HG02970 (cell line): ENCODE data around the gene HUWE1.
"Not testable (repeated sequence)": the region's sequence is repeated elsewhere in the genome, so short reads cannot be mapped to it uniquely, and the experiment has no call there.

Experiments
- ATAC-seq: cut with Tn5 transposase; IDR thresholded peaks from one replicate; pipeline ENCODE4 v1.9.1; 2021; ENCODE audit warnings: mild to moderate bottlenecking, moderate library complexity, moderate number of reproducible peaks; ENCODE audit not compliant: unreplicated experiment, low FRiP score

Gene HUWE1

DNA sequence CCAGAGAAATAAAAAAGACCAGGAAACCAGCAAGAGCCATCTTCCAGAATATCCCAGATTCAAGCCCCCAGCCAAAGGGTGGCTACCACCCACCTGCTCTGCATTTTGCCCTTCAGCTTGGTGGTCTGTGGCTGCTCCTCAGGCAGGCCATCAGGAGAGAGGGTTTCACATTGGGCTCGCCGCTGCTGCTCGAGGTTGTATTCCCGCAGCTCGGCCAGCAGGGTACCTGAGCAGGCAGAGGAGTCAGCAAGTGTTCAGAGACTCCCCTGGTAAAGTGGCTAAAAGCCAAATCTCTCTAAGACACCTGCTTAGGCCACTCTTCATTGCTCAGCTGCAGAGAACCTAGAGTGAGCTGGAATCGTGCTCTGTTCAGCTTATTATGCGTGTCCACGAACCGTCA, 141.6 kb downstream of the HUWE1 start:
- ATAC-seq = no peak

GRCh38 chrX:53538781-53539180, 147.7 kb downstream of the HUWE1 start:
- no peak for ATAC-seq

DNA sequence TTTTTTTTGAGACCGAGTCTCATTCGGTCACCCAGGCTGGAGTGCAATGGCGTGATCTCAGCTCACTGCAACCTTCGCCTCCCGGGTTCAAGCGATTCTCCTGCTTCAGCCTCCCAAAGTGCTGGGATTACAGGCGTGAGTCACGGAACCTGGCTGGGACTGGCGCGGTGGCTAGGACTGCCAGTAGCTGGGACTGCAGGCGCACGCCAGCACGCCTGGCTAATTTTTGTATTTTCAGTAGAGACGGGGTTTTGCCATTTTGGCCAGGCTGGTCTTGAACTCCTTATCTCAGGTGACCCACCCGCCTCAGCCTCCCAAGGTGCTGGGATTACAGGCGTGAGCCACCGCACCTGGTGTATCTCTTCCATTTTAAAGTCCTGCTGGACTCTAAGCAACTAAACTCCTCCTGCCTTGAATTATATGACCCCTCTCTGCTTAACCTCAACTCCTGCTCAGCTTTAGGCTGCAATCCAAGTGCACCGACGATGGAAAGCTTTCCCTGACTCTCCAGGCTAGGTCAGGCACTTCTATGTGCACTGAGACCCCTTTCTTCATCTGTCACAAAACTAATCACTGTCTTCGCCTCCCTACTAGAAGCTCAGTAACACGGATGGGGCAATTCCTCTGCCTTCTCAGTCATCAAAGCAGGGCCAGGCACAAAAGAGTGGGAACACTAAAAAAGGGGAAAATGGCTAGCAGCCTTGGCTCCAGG, 155.1 kb downstream of the HUWE1 start:
- ATAC-seq = not testable (repeated sequence)

- no peak for ATAC-seq
These were observed 159.5 kb downstream of the HUWE1 start for GRCh38 chrX:53526999-53527398.

- no peak for ATAC-seq
These were observed 175.2 kb downstream of the HUWE1 start for GRCh38 chrX:53511322-53511721.

GRCh38 chrX:53504035-53504434, 182.5 kb downstream of the HUWE1 start:
- ATAC-seq = not testable (repeated sequence)

DNA sequence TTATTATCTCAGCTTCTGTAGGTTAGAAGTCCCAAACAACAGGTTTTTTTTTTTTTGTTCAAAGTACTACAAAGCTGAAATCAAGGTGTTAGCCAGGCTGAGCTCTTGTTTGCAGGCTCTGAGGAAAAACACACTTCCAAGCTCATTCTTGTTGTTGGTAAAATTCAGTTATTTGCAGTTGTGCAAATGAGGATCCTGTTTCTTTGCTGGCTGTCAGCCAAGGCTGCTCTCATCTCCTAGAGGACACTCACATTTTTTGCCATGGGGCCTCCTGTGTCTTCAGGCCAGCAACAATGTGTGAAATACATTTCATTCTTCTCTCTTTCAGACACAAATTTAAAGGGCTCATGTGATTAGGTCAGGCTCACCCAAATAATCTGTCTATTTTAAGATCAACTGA, 192.1 kb downstream of the HUWE1 start:
- no peak for ATAC-seq

DNA sequence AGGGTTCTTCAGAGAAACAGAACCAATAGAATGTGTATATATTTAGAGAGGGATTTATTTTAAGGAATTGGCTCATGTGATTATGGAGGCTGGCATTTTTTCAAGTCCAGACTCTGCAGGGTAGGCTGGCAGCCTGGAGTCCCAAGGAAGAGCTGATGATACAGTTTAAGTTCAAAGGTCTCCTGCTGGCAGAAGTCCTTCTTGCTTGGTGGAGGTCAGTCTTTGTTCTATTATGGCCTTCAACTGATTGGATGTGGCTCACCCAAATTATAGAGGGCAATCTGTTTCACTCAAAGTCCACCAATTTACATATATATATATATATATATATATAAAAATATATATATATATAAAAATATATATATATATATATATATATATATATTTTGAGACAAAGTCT, 200.2 kb downstream of the HUWE1 start:
- no peak for ATAC-seq

GRCh38 chrX:53483838-53484405, 202.6 kb downstream of the HUWE1 start:
- ATAC-seq = no peak

DNA sequence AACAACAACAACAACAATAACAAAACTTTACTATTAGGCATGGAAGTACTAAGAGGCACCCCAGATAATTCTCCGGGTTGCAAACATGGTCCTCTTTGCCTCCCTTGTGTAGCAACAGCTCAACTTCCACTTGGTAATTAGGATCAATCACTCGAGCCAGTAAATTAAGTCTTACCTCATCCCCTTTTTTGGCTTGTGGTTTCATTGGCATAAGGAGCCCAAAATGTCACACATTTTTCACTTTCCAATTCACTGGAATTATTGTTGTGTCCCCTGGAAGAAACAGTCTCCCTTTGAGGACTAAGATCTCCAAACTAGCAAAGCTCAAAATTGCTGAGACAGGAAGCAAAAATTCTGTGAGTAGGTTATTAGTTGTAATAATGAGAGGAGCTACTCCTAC, 203.1 kb downstream of the HUWE1 start:
- ATAC-seq = no peak
